Lower leg skin (tissue), 3 donors: ENCODE measurements around the gene ESAM.

Source experiments
- CTCF ChIP-seq, 3 donors: fragments of 450-650 bp; IDR thresholded peaks; one replicate each; pipeline ENCODE4 v1.5.1; 2016; ENCODE audit warnings: antibody characterized with exemption in 3 of 3, mild to moderate bottlenecking in 3 of 3, moderate library complexity in 2 of 3
- POLR2A ChIP-seq, 2 donors: fragments of 450-650 bp; IDR thresholded peaks; one replicate each; pipeline ENCODE4 v1.6.1; 2016 to 2017; ENCODE audit warnings: antibody characterized with exemption in 2 of 2, mild to moderate bottlenecking in 1 of 2, moderate library complexity in 1 of 2

DNA sequence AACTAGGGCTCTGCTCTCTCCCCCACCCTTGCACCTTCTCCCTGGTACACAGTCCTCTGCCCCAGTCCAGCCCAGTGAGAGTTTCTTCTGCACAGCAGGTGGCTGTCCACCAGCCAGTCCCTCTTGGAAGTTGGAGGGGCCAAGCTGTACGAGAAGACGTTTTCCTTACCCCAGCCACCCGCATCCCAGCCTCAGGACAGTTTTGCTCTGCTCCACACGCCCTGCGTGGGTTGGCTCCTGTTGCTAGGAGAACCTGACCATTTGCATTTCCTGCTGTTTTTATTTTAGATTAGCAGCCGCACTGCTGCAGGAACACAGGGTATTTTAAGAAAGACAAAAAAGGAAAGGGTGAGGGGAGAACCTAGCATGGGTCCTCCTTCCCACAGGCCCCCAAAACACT is 39.9 kb downstream of the ESAM start:
- TF ChIP-seq CTCF (IDR thresholded peaks at IDR 0.05) (no peak), POLR2A (IDR thresholded peaks at IDR 0.05) (no peak)
